HepG2 (cell line): ENCODE data around the gene SLC35A3. TPM values are rescaled to one million over a fixed set of nuclear protein-coding genes. Genes with fewer than 3 reads are reported as not detected.

ENCODE experiments used
- CHD4 ChIP-seq: fragments of 200-600 bp; sonication (generic); IDR thresholded peaks from 2 replicates; pipeline ENCODE4 v1.7.0; 2017; ENCODE audit warnings: mild to moderate bottlenecking, low read length, borderline replicate concordance
- MXI1 ChIP-seq: IDR thresholded peaks from 3 replicates; pipeline ENCODE4 v1.6.1; 2012; ENCODE audit warnings: low read depth, low read length, inconsistent platforms, borderline replicate concordance
- RARG ChIP-seq: sonication (generic); formaldehyde crosslinking; IDR thresholded peaks from 2 replicates; pipeline ENCODE4 v1.4.0; 2020; ENCODE audit warnings: low read depth, mild to moderate bottlenecking, missing genetic modification reagents
- TBX3 ChIP-seq: fragments of 450-650 bp; IDR thresholded peaks from 2 replicates; pipeline ENCODE4 v1.6.1; 2017; ENCODE audit warnings: antibody characterized with exemption, mild to moderate bottlenecking, inconsistent platforms, borderline replicate concordance
- ZNF558 ChIP-seq: sonication (generic); formaldehyde crosslinking; IDR thresholded peaks from 2 replicates; pipeline ENCODE4 v1.9.0; 2022; ENCODE audit warnings: mild to moderate bottlenecking, missing genetic modification reagents, borderline replicate concordance
- ZNF629 ChIP-seq: sonication (generic); formaldehyde crosslinking; conservative IDR thresholded peaks from 2 replicates; pipeline ENCODE4 v1.5.0; 2020; ENCODE audit warnings: missing genetic modification reagents
- ZNF879 ChIP-seq: sonication (generic); formaldehyde crosslinking; IDR thresholded peaks from 2 replicates; pipeline ENCODE4 v1.8.1; 2023; ENCODE audit warnings: missing genetic modification reagents
- ZSCAN31 ChIP-seq: sonication (generic); formaldehyde crosslinking; IDR thresholded peaks from 2 replicates; pipeline ENCODE4 v1.5.0; 2020; ENCODE audit warnings: low read depth, mild to moderate bottlenecking, missing genetic modification reagents
- polyA plus RNA-seq, 8 experiments: library from polyadenylated mRNA; depleted of rRNA in 3 of 8; stranded (reverse) in 7 of 8; unstranded in 1 of 8; fragments of >200 nt; fragmentation: Illumina TruSeq in 4 of 8; extraction: Trizol in 4 of 8; gene quantifications; 2 replicates each; pipeline versions ENCODE4 v1.2.1 to v1.2.3, GENCODE V29; 2011 to 2016; ENCODE audit warnings: low read depth in 4 of 8, missing spikeins in 1 of 8, mixed read lengths in 1 of 8; ENCODE audit not compliant: insufficient read depth in 1 of 8
- total RNA-seq, 5 experiments: library from RNA; depleted of rRNA; stranded (reverse); fragments of >200 nt; fragmentation: Illumina TruSeq; extraction: Trizol; gene quantifications; 2 replicates each; pipeline ENCODE4 v1.2.3, GENCODE V29; 2016; ENCODE audit warnings: low read depth in 1 of 5
- TF ChIP-seq, protein P1 (sequence below): sonication (generic); formaldehyde crosslinking; IDR thresholded peaks from 2 replicates; pipeline ENCODE4 v1.4.0; 2020; ENCODE audit warnings: missing genetic modification reagents
- TF ChIP-seq, protein P2 (sequence below): sonication (generic); formaldehyde crosslinking; IDR thresholded peaks from 2 replicates; pipeline ENCODE4 v1.5.0; 2020; ENCODE audit warnings: mild to moderate bottlenecking, missing genetic modification reagents, borderline replicate concordance
- TF ChIP-seq, protein P3 (sequence below), 2 experiments: fragments of 450-650 bp in 1 of 2; sonication (generic) in 1 of 2; formaldehyde crosslinking in 1 of 2; IDR thresholded peaks; 2 replicates each; pipeline versions ENCODE4 v1.6.1 to v1.8.0; 2016 to 2022; ENCODE audit warnings: antibody characterized with exemption in 1 of 2, mild to moderate bottlenecking in 1 of 2, missing genetic modification reagents in 1 of 2

Gene SLC35A3
- total and polyA plus RNA-seq, 2 of the 13 experiments (the other 11 are each of a cell fraction or from before 2014, with no cell fraction given): 11.2 to 24.9 TPM

DNA sequence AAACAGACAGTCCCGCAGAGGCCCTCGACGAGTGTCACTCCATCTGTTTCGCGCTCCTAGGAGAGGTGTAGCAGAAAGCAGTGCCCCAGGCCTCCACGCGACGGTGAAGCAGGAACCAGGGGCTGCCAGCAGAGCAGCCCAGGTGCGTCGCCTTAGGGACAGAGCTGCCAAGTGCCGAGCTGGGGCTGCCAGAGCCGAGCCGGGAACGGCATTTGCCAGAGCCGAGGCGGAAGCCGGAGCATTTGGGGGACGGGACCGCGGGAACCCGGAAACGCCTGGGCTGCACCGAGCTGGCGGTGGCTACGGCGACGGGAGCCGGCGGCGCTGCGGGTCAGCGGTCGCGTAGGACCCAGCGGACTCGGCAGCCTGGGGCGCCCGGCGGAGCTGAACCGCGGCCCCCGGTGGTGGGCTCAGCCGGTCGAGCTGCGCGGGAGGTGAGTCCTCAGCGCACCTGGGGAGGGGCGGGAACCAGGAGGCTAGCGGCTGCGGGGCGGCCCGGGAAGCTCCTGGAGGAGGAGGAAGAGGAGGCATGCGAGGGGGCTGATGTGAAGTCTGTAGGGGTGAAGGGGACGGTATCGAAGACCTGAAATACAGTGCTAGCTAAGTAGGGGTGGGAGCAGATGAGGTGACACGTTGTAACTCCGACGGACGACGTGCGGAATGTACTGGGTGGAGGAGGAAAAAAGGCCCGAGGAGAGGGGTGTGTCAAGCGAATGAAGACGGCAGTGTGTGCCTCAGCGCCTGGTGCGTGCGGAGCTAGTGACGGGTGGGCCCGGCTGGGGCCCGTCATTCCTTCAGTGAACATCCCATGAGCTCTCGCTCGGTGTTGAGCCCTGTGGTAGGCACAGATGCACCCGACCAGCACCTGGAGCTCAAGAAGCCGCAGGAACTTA, at the start of gene SLC35A3 (continued):
- TF ChIP-seq, protein P1, sequence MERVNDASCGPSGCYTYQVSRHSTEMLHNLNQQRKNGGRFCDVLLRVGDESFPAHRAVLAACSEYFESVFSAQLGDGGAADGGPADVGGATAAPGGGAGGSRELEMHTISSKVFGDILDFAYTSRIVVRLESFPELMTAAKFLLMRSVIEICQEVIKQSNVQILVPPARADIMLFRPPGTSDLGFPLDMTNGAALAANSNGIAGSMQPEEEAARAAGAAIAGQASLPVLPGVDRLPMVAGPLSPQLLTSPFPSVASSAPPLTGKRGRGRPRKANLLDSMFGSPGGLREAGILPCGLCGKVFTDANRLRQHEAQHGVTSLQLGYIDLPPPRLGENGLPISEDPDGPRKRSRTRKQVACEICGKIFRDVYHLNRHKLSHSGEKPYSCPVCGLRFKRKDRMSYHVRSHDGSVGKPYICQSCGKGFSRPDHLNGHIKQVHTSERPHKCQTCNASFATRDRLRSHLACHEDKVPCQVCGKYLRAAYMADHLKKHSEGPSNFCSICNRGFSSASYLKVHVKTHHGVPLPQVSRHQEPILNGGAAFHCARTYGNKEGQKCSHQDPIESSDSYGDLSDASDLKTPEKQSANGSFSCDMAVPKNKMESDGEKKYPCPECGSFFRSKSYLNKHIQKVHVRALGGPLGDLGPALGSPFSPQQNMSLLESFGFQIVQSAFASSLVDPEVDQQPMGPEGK (CRISPR knock-in tag): peak; percentile 73; the same call in 1 of the 2 replicates
- TF ChIP-seq TBX3 (0 out of 2 replicates have a peak, but pooled peaks have one; percentile 14), ZNF558 (CRISPR knock-in tag) (no peak; the same call in 1 of the 2 replicates), ZNF629 (CRISPR knock-in tag) (peak; percentile 60), ZNF879 (no peak; the same call in 1 of the 2 replicates), ZSCAN31 (CRISPR knock-in tag) (peak; percentile 97), RARG (CRISPR knock-in tag) (no peak), MXI1 (peak; percentile 82; the same call in 2 of the 3 replicates), CHD4 (no peak)
- TF ChIP-seq, protein P2, sequence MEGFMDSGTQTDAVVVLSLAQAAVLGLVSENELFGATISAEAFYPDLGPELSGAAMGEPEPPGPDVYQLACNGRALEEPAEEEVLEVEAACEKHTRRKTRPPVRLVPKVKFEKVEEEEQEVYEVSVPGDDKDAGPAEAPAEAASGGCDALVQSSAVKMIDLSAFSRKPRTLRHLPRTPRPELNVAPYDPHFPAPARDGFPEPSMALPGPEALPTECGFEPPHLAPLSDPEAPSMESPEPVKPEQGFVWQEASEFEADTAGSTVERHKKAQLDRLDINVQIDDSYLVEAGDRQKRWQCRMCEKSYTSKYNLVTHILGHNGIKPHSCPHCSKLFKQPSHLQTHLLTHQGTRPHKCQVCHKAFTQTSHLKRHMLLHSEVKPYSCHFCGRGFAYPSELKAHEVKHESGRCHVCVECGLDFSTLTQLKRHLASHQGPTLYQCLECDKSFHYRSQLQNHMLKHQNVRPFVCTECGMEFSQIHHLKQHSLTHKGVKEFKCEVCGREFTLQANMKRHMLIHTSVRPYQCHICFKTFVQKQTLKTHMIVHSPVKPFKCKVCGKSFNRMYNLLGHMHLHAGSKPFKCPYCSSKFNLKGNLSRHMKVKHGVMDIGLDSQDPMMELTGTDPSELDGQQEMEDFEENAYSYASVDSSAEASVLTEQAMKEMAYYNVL: peak; percentile 80; the same call in 1 of the 2 replicates
- TF ChIP-seq, protein P3, sequence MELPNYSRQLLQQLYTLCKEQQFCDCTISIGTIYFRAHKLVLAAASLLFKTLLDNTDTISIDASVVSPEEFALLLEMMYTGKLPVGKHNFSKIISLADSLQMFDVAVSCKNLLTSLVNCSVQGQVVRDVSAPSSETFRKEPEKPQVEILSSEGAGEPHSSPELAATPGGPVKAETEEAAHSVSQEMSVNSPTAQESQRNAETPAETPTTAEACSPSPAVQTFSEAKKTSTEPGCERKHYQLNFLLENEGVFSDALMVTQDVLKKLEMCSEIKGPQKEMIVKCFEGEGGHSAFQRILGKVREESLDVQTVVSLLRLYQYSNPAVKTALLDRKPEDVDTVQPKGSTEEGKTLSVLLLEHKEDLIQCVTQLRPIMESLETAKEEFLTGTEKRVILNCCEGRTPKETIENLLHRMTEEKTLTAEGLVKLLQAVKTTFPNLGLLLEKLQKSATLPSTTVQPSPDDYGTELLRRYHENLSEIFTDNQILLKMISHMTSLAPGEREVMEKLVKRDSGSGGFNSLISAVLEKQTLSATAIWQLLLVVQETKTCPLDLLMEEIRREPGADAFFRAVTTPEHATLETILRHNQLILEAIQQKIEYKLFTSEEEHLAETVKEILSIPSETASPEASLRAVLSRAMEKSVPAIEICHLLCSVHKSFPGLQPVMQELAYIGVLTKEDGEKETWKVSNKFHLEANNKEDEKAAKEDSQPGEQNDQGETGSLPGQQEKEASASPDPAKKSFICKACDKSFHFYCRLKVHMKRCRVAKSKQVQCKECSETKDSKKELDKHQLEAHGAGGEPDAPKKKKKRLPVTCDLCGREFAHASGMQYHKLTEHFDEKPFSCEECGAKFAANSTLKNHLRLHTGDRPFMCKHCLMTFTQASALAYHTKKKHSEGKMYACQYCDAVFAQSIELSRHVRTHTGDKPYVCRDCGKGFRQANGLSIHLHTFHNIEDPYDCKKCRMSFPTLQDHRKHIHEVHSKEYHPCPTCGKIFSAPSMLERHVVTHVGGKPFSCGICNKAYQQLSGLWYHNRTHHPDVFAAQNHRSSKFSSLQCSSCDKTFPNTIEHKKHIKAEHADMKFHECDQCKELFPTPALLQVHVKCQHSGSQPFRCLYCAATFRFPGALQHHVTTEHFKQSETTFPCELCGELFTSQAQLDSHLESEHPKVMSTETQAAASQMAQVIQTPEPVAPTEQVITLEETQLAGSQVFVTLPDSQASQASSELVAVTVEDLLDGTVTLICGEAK (IDR thresholded peaks at IDR 0.05): peak; percentile 71
- TF ChIP-seq, protein P3 (CRISPR knock-in tag; IDR thresholded peaks at IDR 0.05): peak; percentile 96
